Measurements from ENCODE around the gene ACTL6B. TPM values are rescaled to one million over a fixed set of nuclear protein-coding genes. Genes with fewer than 3 reads are reported as not detected.

ACTL6B gene
- total RNA-seq, 1 experiment from 2014 or later: not detected

- CTCF ChIA-PET: interaction anchor here (0.5 to 1.0 kb wide), 8 partner anchors 20 to 222 kb away, joined by 3 to 5 read pairs (median 4); partner anchors contain the start of gene FBXO24
- ATAC-seq: peak; percentile 96
- intact Hi-C loops (cut with micrococcal nuclease): loop anchor here (1.0 kb wide), 1 partner anchor 61 kb away; the partner anchor contains the start of gene GNB2
Measured at GRCh38 chr7:100611983-100612729, 44.1 kb downstream of the ACTL6B start, which contains the start of gene MOSPD3. MOSPD3 (plus strand) TSS chr7:100612540; CDS start chr7:100612792, 252 bp downstream.

DNA sequence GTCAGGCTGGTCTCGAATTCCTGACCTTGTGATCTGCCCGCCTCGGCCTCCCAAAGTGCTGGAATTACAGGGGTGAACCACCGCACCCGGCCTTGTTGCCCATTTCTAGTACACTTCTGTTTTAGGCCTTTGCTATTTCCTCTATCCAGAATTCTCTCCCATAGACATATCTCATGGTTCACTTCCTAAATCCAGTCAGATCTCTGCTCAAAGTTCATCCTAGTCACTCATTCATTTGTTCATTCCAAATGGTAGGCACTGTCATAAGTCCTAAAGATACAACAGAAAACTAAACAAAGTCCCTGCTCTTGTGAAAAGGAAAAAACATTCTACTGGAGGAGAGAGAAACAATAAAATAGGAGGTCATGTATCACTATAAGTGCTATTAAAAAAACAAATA is 46.3 kb downstream of the ACTL6B start:
- Histone ChIP-seq H3K79me2 (ENCODE audit: low read length) (no peaks in the 10 kb centered on the region), H3K9ac (ENCODE audit: low read length) (no peak overlapping the region), H3K36me3 (ENCODE audit: low read depth, low read length) (no peaks in the 10 kb centered on the region), H3K27ac (ENCODE audit: low read length) (no peak overlapping the region), H3K27me3 (ENCODE audit: low read length) (no peaks in the 10 kb centered on the region), H3K4me3 (ENCODE audit: low read length) (no peak overlapping the region), H4K20me1 (ENCODE audit: low read length) (no peaks in the 10 kb centered on the region), H3K4me2 (ENCODE audit: low read length) (no peak overlapping the region), H3K9me2 (replicated peaks; ENCODE audit: low read length) (no peaks in the 10 kb centered on the region), H3K4me1 (ENCODE audit: insufficient read depth, low read length) (peaks cover 23% of the 10 kb centered on the region), H3K9me3 (ENCODE audit: low read length) (no peaks in the 10 kb centered on the region), H3F3A (ENCODE audit: low read length, unreplicated experiment) (no peaks in the 10 kb centered on the region), H2AFZ (ENCODE audit: low read length) (no peak overlapping the region)
- POLR2A ChIA-PET (ENCODE audit: unreplicated experiment): no interaction called here
- CTCF ChIA-PET: no interaction called here
- DNase-seq (no peak), ATAC-seq (no peak)
- TF ChIP-seq EZH2phosphoT487 (IDR thresholded peaks at IDR 0.05; ENCODE audit: borderline replicate concordance, low read length) (no peak), EZH2 (IDR thresholded peaks at IDR 0.05; ENCODE audit: low read length, unreplicated experiment) (no peak)
- TF ChIP-seq, protein P1, sequence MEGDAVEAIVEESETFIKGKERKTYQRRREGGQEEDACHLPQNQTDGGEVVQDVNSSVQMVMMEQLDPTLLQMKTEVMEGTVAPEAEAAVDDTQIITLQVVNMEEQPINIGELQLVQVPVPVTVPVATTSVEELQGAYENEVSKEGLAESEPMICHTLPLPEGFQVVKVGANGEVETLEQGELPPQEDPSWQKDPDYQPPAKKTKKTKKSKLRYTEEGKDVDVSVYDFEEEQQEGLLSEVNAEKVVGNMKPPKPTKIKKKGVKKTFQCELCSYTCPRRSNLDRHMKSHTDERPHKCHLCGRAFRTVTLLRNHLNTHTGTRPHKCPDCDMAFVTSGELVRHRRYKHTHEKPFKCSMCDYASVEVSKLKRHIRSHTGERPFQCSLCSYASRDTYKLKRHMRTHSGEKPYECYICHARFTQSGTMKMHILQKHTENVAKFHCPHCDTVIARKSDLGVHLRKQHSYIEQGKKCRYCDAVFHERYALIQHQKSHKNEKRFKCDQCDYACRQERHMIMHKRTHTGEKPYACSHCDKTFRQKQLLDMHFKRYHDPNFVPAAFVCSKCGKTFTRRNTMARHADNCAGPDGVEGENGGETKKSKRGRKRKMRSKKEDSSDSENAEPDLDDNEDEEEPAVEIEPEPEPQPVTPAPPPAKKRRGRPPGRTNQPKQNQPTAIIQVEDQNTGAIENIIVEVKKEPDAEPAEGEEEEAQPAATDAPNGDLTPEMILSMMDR (conservative IDR thresholded peaks at IDR 0.05; ENCODE audit: low read depth, low read length): no peak
- intact Hi-C loops (cut with micrococcal nuclease): no loop called here
- no TSS peak for BruUV-seq (replicated peaks)

More at GRCh38 chr7:100611983-100612729, 44.1 kb downstream of the ACTL6B start, which contains the start of gene MOSPD3:
- peak within 1 kb of the TSS; percentile 99 for H3K4me2 ChIP-seq (ENCODE audit: low read length)
- H3K9me3 ChIP-seq (ENCODE audit: low read length): no peaks in the 10 kb centered on the region
- POLR2A ChIA-PET (ENCODE audit: unreplicated experiment): interaction anchor here (0.6 to 1.1 kb wide), 11 partner anchors 24 to 1732 kb away, joined by 3 to 7 read pairs (median 3); partner anchors contain the start of genes FBXO24, LRCH4, MEPCE and PPP1R35
- peak within 1 kb of the TSS; percentile 77 for H2AFZ ChIP-seq (ENCODE audit: low read length)
- no peaks in the 10 kb centered on the region for H3K9me2 ChIP-seq (replicated peaks; ENCODE audit: low read length)
- peak; percentile 99 for DNase-seq
- no peaks in the 10 kb centered on the region for H3K79me2 ChIP-seq (ENCODE audit: low read length)
- H3K27ac ChIP-seq (ENCODE audit: low read length): peak within 1 kb of the TSS; percentile 23; the same call in 1 of the 2 replicates
- no peaks in the 10 kb centered on the region for H4K20me1 ChIP-seq (ENCODE audit: low read length)
- no peaks in the 10 kb centered on the region for H3K36me3 ChIP-seq (ENCODE audit: low read depth, low read length)
- TF ChIP-seq EZH2 (IDR thresholded peaks at IDR 0.05; ENCODE audit: low read length, unreplicated experiment): no peak
- no peaks in the 10 kb centered on the region for H3F3A ChIP-seq (ENCODE audit: low read length, unreplicated experiment)
- H3K4me3 ChIP-seq (ENCODE audit: low read length): peak within 1 kb of the TSS; percentile 70
- BruUV-seq (replicated peaks): no TSS peak
- peaks cover 6% of the 10 kb centered on the region; the same call in 1 of the 2 replicates for H3K4me1 ChIP-seq (ENCODE audit: insufficient read depth, low read length)
- peak within 1 kb of the TSS; percentile 64 for H3K9ac ChIP-seq (ENCODE audit: low read length)
- H3K27me3 ChIP-seq (ENCODE audit: low read length): no peaks in the 10 kb centered on the region

DNA sequence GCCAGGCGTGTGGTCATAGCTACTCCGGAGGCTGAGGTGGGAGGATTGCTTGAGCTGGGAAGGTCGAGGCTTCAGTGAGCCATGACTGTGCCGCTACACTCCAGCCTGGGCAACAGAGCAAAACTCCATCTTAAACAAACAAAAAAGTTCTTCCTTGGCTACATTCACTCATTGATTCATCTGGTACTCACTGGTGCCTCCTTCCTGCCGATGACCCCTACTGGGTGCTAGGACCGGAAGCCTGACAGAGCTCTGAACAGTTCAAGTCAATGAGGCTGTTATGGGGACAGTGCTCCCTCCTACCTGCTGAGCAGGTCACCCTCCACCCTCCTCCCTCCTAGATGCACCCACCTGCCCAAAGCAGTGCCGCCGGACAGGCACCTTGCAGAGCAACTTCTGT is 49.1 kb downstream of the ACTL6B start:
- H3K27ac ChIP-seq (ENCODE audit: low read length): no peak overlapping the region
- H3K4me1 ChIP-seq (ENCODE audit: insufficient read depth, low read length): peaks cover 24% of the 10 kb centered on the region
- no peaks in the 10 kb centered on the region for H3K9me3 ChIP-seq (ENCODE audit: low read length)
- no peaks in the 10 kb centered on the region for H3K27me3 ChIP-seq (ENCODE audit: low read length)
- H2AFZ ChIP-seq (ENCODE audit: low read length): no peak overlapping the region
- peak; percentile 2; the same call in 1 of the 2 replicates for ATAC-seq
- H4K20me1 ChIP-seq (ENCODE audit: low read length): no peaks in the 10 kb centered on the region
- H3K9me2 ChIP-seq (replicated peaks; ENCODE audit: low read length): no peaks in the 10 kb centered on the region
- no peaks in the 10 kb centered on the region for H3F3A ChIP-seq (ENCODE audit: low read length, unreplicated experiment)
- CTCF ChIA-PET: no interaction called here
- no peaks in the 10 kb centered on the region for H3K36me3 ChIP-seq (ENCODE audit: low read depth, low read length)
- no peak for TF ChIP-seq EZH2phosphoT487 (IDR thresholded peaks at IDR 0.05; ENCODE audit: borderline replicate concordance, low read length)
- no peak for TF ChIP-seq EZH2 (IDR thresholded peaks at IDR 0.05; ENCODE audit: low read length, unreplicated experiment)
- TF ChIP-seq, protein P1 (conservative IDR thresholded peaks at IDR 0.05; ENCODE audit: low read depth, low read length): no peak
- no peak overlapping the region for H3K9ac ChIP-seq (ENCODE audit: low read length)
- POLR2A ChIA-PET (ENCODE audit: unreplicated experiment): interaction anchor here (0.6 kb wide), 2 partner anchors 10 to 19 kb away, joined by 3 to 42 read pairs; no protein-coding TSS in a partner anchor
- H3K79me2 ChIP-seq (ENCODE audit: low read length): no peaks in the 10 kb centered on the region
- H3K4me2 ChIP-seq (ENCODE audit: low read length): no peak overlapping the region
- intact Hi-C loops (cut with micrococcal nuclease): no loop called here
- no TSS peak for BruUV-seq (replicated peaks)
- H3K4me3 ChIP-seq (ENCODE audit: low read length): no peak overlapping the region
- peak; percentile 69 for DNase-seq

Data from PC-3 (cell line).